Measurements from ENCODE around the gene RTP5.
"Not testable (repeated sequence)": the region's sequence is repeated elsewhere in the genome, so short reads cannot be mapped to it uniquely, and the experiment has no call there.

The RTP5 gene

DNA sequence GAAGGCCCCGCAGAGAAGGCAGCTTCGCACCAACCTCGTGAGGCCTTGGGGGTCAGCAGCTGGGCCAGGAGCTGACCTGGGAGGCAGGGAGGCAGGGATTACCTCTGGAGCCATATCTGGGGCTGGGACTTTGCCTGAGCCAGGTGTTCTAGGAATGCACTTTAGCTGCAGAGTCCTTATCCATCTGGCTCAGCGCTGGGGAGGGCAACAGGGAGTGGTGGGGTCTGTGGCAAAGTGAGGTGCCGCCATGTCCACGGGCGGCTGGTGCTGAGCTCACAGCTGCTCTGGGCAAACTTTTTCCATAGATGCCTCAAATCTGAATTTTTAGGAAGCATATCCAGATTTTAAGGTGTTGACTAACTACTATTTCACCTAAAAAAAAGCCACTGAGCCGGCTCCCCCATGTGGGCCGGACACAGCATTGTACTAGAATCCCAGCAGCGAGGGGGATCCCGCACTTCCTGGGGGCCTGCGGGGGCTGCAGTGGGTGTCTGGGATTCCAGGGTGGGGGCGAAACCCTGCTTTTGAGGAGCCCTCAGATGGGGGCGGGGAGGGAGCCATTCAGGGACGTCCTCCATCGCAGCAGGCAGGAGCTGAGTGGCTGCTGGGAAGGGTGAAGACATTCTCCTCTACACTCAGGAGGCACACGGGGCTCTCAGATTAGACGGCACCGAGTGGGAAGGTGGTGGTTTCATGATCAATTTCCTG lies 34.6 kb downstream of the RTP5 start:
- no peak for DNase-seq

DNA sequence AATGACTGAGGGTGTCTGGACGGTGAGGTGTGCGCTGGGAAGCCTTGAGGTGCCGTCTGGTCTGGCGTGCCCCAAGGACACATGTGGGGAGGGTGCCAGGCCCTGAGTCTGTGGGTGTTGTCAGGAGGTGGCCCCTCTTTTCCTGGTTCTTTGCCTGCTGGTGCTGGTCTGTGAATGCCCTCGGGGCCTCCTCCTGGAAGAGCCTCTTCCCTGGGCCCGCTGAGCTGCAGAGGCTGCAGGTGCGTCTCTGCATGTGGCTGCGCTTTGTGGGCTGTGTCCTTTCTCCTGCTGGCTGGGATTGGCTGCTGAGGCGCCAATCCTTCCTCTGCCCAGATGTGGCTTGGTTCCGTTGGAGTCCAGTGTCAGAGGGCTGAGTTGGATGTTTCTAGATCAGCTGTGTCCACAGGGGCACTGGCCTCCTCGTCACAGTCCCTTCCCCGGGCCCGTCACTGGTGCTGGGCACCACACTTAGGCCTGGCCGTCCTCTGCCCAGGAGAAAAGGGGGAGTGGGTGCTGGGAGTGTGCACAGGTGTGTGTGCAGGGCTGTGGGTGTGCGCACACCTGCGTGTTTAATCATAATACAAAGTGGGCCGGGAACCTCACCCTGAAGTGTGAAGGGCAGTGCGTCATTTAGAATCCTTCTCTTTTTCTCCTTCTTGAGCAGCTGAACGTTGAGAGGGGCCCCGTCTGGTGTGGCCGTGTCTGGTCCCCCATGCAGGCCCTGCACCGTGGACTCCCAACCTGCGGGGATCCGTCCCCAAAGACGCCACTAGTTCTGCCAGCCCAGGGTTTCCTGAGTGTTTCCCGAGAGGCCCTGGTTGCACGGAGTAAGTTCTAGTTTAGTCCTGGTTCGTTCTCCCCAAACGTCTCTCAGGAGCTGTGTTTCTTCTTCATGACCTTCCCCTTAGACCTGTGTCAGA lies 35.5 kb downstream of the RTP5 start:
- DNase-seq: no peak

- DNase-seq: no peak
Observed at GRCh38 chr2:241905716-241906377, 36.3 kb downstream of the RTP5 start.

DNA sequence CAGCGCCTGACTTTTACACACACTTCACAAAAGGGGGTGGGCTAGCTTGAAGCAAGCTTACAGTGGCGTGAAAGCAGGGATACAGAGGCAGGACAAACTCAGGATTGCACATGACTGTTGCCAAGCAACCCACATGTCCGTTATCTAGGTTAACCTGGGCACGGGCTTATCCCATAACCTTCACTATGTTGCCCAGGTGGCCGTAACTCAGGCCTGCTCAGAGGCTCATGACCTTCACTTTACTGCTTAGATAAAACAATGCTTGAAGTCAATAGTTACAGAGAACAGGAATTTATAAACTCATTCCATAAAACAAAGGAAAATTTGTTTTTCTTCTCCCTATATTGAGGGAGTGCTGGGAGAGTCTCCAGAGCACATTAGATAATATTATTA lies 36.8 kb downstream of the RTP5 start:
- not testable (repeated sequence) for DNase-seq

DNA sequence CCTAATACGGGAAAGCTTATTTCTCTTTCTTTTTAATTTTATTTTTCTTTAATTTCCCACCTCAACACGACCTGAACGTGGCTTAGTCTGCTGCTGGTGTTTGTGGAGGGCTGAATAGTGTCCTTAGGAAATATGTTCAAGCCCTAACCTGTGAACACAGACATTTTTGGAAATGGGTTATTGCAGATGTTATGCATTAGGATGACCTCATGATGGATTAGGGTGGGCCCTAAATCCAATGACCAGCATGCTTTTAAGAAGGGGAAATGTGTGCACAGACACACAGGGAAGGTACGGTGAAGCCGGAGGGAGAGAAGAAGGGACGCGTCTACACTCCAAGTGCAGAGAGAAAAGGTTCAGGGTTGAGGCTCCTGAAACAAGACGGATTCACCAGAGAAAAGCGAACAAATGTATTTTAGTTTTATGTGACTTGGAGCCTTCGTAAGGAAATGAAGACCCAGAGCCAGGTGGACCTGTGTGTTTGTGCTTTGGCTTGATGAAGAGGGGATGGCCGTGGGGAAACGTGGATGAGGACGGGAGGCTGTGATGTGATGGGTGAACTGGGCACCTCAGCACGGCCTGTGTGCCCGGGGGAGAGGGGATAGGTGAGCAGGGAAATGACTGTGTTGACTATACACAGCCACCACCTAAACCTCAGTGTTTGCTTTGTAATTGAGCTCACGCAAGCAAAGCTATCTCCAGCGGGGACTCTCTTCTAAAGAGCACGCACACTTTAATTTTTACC lies 37.5 kb downstream of the RTP5 start:
- no peak for DNase-seq

DNA sequence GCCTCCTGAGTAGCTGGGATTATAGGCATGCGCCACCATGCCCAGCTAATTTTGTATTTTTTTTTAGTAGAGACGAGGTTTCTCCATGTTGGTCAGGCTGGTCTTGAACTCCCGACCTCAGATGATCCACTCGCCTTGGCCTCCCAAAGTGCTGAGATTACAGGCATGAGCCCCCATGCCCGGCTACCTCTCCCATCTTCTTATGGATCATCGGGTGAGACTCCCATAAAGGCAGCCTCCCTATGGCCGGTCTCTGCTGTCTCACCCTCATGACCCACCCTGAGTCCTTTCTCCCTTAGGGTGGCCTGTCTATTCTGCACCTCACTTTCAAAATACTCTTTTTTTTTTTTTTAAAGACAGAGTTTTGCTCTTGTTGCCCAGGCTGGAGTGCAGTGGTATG lies 38.3 kb downstream of the RTP5 start:
- not testable (repeated sequence) for DNase-seq

DNA sequence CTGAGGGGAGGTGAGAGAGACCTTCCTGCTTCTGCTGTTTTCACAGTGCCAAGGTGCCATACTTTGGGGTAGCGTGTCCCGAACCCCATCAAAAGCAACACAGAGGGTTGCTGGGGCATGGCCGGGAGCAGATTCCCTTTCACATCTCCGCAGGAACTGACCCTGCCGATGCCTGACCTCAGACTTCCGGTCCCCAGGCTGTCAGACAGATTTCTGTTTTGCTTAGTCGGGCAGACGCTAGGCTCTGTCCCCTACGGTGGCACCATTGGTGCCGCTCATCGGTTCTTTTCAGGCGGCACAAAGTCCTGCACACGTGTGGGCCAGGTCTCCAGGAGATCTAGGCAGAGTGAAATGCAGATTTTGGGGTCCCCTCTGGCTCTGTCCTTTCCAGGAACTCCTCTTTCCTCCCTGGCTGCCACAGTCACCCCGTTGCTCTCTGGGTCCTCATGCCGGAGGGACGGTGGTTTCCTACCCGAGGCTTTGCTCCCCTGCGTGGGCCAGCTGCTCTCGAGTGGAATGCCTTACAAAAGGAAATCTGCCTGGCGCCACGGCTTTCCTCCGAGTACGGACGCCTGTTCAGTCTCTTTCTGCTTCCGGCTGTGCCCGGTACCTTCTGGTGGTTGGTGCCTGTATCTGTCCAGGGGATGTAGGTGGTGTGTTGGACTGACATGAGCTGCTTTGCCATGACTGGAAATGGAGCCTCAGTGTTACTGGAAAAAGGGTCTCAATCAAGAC lies 39.3 kb downstream of the RTP5 start:
- no peak for DNase-seq

- no peak for DNase-seq
Observed at GRCh38 chr2:241909769-241910168, 40.2 kb downstream of the RTP5 start.

DNA sequence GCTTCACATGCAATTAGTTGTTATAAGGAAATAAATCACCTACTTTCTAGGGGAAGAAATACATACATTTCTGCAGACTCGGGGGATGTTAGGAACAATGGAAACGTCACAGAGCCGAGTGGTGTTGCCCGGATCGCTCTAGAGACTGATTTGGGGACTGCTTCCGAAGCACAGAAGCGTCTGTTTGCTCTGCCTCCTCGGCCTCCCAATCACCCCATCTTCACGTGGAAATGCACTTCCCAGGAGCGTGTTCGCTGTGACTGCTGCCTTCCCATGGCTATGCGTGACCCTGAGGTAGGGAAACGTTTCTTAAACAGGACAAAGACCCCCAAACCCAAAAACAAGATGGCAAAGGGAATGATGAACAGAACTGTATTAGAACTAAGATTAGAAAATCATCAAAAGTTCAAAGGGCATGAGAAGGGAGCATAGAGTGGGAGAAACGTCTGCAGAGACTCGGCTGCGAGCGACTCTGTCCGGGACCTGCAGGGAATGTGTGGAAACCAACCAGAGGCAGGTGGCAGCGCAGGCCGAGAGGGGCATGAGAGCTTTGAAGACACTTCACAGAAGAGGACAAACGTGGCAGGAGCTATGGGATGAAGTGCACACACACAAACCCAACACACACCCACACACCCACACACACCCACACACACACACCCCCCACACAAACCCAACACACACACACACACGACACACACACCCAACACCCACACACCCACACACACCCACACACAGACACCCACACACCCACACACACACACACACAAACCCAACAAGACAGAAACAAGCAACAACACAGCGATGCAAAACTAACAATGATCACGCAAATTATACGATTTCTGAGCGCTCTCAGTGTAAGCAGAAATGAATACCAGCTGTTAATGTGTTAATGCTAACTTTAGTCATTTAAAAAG lies 41.3 kb downstream of the RTP5 start:
- DNase-seq: no peak

GRCh38 chr2:241911551-241911950 lies 42.0 kb downstream of the RTP5 start:
- no peak for DNase-seq

DNA sequence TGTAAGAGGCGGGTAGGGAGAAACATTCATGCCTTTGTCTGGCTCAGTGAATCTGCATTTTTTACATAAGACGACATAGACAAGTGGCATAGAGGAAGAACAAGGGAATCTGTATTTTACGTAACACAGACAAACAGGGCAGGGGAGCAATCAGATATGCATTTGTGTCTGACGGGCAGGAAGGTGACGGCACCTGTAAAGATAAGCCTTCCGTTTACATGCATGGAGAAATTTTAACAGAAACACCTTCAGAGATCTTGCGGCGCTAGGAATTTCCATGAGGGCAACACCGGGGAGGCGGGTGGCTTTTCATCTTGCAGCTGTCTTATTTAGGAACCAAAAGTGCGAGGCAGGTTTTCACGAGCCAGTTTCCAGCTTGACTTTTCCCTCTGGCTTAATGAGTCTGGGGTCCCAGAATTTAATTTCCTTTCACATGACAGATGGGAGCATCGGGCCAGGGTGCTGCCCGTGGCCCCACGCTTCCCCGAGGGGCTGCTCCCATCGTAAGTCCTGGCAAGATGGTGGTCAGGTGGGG lies 42.6 kb downstream of the RTP5 start:
- no peak for DNase-seq

GRCh38 chr2:241913703-241914102 lies 44.2 kb downstream of the RTP5 start:
- DNase-seq: no peak

GRCh38 chr2:241914542-241914941 lies 45.0 kb downstream of the RTP5 start:
- no peak for DNase-seq

DNA sequence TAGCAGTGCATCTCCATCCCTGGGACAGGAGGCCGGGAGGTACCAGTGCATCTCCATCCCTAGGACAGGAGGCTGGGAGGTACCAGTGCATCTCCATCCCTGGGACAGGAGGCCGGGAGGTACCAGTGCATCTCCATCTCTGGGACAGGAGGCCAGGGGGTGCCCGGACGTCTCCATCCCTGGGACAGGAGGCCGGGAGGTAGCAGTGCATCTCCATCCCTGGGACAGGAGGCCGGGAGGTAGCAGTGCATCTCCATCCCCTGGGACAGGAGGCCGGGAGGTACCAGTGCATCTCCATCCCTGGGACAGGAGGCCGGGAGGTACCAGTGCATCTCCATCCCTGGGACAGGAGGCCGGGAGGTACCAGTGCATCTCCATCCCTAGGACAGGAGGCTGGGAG lies 52.1 kb downstream of the RTP5 start:
- not testable (repeated sequence) for DNase-seq

GRCh38 chr2:241922411-241922810 lies 52.9 kb downstream of the RTP5 start:
- DNase-seq: no peak

DNA sequence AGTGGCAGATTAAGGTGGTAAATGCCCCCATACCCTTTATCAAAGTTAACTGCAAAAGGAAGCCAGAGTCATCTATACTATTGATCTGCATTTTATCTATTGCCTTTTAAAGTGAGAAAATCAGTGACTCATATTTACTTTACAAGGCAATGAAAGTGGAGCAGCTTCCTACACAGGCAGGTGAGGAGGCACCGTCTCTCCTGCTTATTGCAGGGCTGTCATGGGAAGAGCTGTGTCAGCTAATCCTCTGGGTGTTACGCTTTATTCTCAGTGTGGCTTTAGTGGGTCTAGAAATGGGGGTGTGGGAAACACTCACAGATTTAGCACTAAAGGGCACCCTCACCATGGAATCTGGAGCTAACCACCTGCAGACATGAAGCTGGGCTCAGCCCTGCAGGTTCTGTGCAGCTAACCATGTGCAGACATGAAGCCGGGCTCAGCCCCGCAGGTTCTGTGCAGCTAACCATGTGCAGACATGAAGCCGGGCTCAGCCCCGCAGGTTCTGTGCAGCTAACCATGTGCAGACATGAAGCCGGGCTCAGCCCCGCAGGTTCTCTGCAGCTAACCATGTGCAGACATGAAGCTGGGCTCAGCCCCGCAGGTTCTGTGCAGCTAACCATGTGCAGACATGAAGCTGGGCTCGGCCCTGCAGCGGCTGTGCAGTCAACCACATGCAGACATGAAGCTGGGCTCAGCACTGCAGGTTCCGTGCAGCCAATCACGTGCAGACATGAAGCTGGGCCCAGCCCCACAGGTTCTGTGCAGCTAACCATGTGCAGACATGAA lies 53.5 kb downstream of the RTP5 start:
- DNase-seq: not testable (repeated sequence)

Data from NCI-H2171 (cell line).